Fibroblast of skin of scalp (primary cell): Measurements from ENCODE around the gene NCDN.

Source experiments
- DNase-seq: peaks from one replicate; pipeline ENCODE4 v3.0.0-alpha.2; 2013

NCDN gene

GRCh38 chr1:35590476-35591040 is 33.0 kb downstream of the NCDN start:
- no peak for DNase-seq

DNA sequence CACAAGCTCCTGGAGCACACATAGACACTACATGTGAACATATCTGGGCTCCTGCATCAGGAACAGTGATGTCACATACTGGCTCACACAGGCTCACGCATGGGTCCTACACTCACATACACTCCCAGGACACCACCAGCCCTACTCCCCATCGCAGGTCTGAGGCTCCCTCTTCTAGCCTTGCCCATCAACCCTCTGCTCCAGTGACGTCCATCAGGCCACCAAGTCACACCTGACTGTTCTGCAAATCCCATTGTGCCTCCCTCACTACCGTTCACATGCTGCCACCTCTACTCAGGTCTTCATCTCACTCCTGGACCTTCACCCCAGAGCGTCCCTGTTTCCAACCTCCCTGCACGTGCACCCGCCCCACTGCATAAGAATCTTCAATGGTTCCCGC is 33.6 kb downstream of the NCDN start:
- no peak for DNase-seq

DNA sequence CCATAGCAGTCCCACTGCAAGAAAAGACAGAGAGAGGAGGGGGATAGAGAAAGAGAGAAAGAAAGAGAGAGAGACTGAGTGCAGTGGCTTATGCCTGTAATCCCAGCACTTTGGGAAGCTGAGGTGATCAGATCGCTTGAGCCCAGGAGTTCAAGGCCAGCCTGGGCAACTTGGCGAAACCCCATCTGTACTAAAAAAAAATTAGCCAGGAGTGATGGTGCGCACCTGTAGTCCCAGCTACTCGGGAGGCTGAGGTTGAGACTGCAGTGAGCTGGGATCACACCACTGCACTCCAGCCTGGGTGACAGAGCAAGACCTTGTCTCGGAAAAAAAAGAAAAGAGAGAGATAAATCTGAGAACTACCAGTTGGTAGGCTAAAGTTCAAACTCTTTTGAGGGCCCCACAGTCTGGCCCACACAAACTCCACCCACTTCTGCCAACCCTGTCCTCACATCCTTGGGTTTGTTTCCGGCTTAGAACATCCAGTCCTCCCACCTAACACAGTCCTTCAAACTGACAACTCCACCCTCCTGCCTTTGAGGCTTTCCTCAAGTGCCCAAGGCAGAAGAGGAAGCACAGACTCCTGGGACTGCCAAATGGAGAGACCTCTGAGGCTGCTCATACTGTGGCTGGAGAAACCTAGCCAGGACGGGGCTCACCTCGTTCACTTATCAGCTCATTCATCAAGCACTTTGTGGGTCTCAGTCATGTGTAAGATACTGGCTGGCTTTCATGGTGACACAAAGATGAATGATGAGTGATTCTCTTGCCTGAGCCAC is 35.6 kb downstream of the NCDN start:
- no peak for DNase-seq

- DNase-seq = no peak
Observed at GRCh38 chr1:35594005-35594760, 36.6 kb downstream of the NCDN start.

DNA sequence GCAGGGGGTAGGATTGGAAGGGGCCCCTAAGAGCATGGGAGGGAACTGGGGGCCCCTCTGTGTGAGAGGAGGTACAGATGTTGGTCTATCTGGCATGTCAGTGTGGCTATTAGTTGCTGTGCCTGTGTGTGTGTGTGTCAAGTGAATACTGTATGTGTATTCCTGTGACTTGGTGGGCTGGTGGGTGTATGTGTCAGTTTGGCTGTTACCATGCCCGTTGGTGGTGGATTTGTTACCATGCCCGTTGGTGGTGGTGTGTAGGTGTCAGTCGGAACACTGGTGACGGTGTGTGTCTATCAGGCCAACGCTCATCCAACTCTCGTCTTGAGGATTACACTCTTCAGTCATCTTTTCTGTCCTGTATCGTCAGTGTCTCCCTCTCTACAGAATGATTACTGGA is 38.1 kb downstream of the NCDN start:
- DNase-seq = no peak

- no peak for DNase-seq
Observed at GRCh38 chr1:35597870-35598269, 40.3 kb downstream of the NCDN start.

DNA sequence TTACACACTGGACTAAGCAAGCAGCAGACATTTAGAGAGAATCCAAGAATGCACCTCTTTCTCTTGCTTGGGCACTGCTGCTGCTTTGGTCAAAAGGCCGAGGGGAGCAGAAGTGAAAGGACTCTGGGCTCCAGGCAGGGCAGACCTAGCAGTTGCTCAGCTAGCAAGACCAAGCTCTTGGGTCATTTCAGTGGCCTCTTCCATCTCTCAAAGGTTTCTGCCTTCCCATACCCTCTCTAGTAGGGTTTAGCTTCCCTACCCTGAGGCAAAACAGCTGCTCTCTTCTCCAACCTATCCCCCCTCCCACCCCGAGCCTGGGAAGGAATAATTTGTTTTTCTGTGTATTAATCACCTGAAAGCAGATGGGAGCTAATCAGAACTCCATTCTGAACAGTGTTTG is 41.3 kb downstream of the NCDN start:
- DNase-seq = no peak

DNA sequence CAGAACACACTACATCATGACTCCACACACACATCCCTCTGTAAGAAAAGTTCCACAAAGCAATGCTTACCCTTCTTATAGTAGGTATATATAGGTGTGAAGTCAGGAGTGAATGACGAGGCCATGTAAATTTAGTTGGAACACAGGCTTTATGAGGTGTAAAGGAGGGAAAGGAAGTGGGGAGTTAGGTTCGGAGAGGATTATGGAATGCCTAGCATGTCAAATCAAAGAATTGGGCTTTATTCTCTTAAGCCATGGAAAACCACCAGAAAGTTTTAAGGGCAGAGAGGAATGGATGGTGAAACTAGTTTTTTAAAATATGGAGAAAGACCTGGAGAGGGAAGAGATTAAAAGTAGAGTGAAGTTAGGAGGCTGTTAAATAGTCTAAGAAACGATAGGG is 41.8 kb downstream of the NCDN start:
- DNase-seq = no peak

DNA sequence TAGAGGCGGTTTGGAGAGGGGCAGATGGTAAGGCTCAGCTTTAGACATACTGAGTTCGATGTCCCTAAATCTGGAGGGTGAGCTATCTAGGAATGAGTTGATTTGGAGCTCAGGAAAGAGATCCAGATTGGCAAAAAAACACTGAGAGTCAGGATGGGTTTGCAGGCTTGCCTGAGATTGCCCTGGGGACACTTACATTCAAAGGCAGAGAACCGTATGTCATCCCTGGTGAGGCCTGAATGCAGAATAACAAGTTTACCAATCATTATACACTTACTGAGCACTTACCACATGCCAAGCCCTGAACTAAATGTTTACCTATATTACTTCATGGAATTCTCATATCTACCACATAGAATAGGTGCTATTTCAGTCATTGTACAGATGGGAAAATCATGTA is 43.0 kb downstream of the NCDN start:
- no peak for DNase-seq

GRCh38 chr1:35603468-35603867 is 45.9 kb downstream of the NCDN start:
- DNase-seq = no peak

- DNase-seq = no peak
Observed at GRCh38 chr1:35603941-35604340, 46.3 kb downstream of the NCDN start.

DNA sequence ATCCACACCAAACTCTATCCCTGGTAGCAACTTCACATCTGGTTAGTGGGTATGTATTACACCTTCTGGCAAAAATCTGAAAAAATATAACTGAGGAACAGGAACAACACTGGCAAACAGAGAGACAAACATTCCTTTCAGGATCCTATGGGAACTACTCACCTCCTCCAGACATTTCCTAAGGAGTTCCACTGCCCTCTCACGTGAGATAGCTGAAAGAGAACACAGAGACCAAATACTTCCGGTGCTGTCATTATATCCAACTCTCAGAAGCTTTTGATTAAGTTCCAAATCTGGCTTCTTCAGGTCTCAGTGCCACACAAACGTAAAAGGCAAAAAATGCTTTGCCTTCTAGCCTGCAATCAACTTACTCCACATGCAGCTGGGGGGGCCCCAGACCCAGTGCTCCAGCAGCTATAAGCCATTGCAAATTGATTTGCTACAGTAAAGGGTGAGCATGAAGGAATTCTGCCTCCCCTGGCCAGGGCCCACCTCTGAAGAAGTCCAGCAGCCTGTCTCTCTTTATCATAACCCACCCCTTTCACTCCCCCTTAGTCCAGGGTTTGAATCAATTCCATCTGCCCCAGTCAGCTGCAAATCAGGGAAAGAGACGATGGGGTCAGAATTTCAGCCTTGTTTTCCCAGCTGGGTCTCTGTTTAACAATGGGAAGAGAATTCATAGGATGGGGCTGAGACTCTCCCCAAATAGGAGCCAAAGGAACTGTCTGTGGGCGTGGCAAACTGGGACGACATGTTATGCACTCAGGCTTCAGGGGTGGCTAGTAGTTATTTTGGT is 47.7 kb downstream of the NCDN start:
- peak; percentile 7 for DNase-seq

- peak; percentile 69 for DNase-seq
Observed at GRCh38 chr1:35605867-35606182, 48.2 kb downstream of the NCDN start.

GRCh38 chr1:35611655-35612054 is 54.1 kb downstream of the NCDN start:
- DNase-seq = no peak

DNA sequence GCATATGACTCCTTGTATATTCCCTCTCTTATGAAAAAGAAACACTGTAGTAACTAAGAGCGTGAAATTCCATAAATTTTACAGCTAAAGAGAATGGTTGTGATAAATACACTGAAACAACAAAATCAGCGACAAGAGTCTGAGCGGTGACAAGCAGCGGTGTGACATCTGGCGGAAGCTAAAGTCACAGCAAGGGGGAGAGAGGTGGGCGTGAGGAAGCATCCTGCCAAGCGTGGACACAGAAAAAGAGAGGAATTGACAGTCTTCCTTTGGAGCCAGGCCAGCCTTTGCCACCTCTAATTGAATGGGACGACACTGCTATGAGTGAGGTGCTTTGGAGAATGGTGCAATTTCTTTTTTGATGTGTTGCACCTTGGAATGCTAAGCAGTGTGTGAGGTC is 57.8 kb downstream of the NCDN start:
- no peak for DNase-seq
